Lung microvascular endothelial cell (primary cell): ENCODE data around the gene CCSER1. TPM values are rescaled to one million over a fixed set of nuclear protein-coding genes. Genes with fewer than 3 reads are reported as not detected.
"Not testable (repeated sequence)": the region's sequence is repeated elsewhere in the genome, so short reads cannot be mapped to it uniquely, and the experiment has no call there.

Experiments
- DNase-seq, 2 donors: peaks; one replicate each; pipeline versions ENCODE4 v3.0.0 to v3.0.0-alpha.2; 2010; ENCODE audit warnings: low read depth in 2 of 2
- total RNA-seq: library from RNA; depleted of rRNA; stranded (reverse); fragments of >200 nt; gene quantifications from 2 replicates; pipeline ENCODE4 v1.2.1, GENCODE V29; 2014

Gene CCSER1
- total RNA-seq, 1 donor from 2014 or later = 0.20 TPM

DNA sequence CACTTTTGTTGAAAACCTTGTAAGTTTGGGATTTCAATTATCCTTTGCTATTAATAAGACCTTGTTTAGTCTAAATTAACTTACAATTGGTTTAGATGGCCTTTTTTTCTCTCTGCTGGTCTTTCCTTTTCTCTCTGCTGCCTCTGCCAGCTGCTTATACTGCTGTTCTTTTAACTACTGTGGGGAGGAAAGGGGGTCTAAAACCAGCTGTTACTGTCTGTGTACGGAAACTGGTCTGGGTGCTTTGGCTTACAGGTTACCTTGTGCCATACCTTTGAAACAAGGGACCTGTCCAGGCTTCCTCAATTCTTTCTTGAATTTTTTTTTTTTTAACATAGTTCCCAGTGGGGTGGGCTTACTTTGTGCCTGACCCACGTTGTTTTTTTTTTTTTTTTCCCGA, 1230.8 kb downstream of the CCSER1 start:
- DNase-seq = not testable (repeated sequence)

DNA sequence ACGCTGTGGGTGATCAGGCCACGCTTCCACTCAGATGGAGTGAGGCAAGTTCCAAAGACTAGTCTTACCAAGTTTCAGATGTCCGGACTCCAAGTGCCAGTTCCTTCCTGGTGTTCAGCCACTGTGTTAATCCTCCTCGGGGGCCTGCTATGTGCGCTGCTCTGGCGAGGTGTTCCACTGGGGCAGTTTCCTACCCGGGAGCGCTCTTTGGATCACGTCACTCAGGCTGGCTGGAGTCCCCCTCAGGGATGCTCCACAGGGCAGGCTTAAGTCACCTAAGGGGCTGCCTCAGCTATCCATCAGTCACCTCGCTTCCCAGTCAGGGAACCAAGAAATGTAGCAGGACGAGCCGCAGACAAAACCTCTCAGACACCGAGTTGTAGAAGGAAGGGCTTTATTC, 1231.4 kb downstream of the CCSER1 start:
- not testable (repeated sequence) for DNase-seq

DNA sequence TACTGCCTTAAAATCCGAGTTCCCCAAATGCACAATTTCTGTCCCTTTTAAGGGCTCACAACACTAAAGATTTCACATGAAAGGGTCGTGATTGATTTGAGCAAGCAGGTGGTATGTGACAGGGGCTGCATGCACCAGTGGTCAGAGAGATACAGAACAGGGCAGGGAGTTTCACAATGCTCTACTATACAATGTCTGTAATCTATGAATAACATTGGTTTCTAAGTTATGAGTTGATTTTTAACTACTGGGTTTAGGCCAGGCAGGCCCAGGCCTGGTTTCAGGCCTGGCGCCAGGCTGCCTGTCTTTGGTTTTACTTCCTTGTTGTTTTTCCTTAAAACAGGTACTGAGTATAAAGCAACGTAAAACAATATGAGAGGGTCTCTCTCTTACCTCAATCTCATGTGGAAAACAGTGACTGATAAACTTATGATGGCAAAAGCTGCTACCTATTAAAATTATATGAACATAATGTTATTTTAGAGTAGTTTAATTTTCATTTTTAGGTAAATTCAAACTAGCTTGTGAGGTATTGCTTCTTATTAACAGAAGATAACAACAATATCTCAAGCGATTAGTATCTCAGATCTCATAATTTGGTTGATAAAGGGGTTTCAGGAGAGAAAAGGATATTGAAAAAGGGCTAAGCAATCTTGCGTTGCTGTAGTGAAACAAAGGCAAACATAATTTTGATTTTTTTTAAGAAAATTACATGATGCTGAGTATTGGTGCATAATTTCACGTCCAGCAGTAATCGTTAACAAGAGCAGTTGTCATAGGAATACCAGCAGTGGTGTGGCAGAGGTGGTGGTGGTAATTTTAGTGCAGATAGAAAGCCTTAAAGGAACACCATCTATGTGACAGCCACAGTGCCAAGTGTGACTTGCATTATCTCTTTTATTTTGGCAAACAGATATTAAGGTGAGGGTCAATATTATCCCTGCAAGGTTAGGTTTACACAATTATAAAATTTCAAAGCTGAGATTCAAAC, 1232.1 kb downstream of the CCSER1 start:
- DNase-seq = no peak

DNA sequence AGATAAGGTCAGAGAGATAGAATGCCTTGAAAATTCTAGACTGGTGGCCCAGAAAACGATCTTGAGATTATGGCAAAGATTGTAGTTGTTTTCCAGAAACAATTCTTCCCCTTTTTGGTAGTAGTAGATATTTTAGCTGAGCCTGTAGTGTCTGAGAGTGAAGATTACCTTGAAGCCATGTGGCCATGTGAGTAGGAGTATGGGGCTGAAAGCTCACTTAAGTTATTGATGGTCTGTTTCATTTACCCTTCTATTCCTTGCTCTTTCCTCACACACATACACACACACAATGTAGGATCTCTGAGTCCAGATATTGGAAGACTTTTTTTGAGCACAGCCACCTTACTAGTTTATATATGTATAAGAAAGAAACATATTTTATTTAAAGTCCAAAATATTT, 1234.9 kb downstream of the CCSER1 start:
- no peak for DNase-seq

DNA sequence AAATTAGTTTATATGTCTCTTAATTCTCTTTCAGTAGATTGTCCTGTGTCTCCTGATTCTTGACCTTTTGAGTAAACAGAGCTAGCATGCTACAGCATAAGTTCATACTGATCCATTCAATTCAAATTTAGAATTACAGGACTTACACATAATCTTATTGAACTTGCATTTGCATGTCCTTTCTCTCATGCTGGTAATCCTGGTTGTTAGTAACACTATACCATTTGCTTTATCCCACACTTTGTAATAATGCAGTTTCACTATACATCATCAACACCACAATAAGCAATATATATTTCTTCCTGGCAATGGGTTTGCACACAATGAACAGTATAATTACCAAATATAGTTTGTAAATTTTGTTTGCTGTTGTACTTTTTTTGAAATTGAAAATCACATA, 1239.4 kb downstream of the CCSER1 start:
- no peak for DNase-seq

DNA sequence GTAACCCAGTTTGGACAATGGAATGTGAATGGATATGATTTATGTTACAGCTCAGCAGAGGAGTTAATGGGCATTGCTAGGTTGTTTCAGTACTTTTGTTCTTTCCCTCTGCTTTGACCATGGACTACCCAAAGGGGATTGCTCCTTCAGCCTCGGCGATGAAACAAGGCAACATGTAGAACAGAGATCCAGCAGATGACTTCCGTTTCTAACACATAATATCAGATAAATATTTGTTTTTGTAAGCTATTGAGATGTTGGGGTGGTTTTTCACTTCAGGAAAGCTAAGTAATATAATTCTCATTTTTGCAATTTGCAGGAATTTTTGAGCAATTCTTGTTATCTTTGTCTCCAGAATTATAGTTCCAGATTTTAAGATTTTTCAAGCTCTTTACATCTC, 1241.9 kb downstream of the CCSER1 start:
- no peak for DNase-seq

DNA sequence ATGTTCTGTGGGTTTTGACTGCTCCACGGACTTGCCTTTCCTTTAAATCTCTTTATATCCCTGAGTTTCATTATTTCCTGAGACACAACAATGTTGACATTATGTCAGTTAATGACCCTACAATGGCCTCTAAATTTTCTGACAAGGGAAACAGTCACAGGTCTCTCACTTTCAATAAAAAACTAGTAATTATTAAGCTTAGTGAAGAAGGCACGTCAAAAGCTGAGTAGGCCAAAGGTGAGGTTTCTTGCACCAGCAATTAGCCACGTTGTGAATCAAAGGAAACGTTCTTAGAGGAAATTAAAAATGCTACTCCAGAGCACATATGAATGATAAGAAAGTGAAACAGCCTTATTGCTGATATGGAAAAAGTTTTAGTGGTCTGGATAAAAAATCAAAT, 1246.4 kb downstream of the CCSER1 start:
- no peak for DNase-seq

DNA sequence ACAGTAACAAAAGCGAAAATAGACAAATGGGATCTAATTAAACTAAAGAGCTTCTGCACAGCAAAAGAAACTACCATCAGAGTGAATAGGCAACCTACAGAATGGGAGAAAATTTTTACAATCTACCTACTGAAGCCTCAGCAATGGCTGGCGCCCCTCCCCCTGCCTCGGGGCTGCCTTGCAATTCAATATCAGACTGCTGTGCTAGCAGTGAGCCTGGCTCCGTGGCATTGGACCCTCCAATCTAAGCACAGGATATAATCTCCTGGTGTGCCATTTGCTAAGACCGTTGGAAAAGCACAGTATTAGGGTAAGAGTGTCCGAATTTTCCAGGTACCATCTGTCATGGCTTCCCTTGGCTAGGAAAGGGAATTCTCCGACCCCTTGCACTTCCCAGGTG, 1278.2 kb downstream of the CCSER1 start:
- not testable (repeated sequence) for DNase-seq

DNA sequence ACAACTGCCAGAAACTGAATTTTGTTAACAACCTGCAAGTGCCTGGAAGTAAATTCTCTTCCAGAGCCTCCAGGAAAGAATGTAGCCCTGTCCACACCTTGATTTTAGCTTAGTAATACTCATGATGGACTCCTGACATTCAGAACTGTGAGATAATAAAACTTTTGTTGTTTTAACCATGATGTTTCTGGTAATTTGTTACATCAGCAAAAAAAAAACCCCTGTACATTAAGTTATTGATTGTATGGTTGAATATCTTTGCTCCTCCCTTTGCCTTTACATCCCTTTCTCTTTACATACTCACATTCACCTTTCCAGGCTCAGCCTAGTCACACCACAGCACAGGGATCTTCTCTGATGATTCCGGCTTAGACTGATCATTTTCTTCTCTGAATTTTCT, 1294.8 kb downstream of the CCSER1 start:
- DNase-seq = no peak

DNA sequence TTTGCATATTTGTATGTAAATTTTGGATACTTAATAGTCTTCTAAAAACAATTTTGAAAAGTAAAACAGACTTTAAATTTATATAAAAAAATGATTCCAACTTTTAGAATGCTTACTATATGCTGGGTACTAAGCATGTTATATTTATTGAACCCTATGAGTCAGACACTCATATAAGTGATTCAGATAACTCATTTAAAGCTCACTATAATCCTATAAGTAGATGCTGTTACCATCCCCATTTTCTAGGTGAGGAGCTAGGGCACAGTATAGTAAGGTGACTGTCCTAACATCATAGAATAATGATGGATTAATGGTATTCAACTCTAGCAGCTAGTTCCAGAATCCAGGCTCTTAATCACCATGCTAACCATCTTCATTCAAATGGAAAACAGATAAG, 1299.5 kb downstream of the CCSER1 start:
- no peak for DNase-seq

DNA sequence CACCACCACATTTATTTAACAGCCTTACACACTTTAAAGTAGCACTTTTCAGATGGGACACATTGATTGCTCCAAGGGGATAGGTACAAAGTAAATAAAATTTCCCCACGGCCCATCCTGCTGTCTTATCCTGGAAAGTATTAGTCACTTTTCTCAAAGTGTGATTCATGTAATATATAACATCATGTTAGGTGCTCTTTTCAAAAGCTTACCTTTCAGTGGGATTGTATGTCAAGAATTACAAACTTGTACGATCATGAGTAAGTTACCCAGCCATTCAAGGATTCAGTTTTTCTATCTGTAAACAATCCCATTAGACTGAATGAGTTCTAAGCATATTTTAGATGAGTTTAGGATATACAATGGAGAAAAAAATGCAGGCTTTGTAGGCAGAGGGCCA, 1300.0 kb downstream of the CCSER1 start:
- no peak for DNase-seq

DNA sequence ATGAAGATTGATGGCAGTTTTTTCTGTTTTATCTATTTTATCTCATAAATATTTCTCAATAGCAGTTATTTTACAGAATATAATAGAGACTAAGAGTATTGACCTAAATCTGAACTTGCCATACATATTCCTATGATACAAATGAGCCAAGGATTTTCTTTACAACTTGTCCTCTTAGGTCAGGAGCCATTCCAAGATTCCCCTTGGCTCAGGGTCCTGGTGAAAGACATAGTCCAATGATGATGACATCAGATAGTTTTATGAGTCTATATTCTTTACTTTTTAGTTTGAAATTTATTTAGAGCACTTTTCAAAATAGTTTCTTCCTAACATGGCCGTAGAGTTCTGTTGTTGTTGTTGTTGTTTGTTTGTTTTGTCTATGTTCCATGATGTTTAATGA, 1307.4 kb downstream of the CCSER1 start:
- no peak for DNase-seq

DNA sequence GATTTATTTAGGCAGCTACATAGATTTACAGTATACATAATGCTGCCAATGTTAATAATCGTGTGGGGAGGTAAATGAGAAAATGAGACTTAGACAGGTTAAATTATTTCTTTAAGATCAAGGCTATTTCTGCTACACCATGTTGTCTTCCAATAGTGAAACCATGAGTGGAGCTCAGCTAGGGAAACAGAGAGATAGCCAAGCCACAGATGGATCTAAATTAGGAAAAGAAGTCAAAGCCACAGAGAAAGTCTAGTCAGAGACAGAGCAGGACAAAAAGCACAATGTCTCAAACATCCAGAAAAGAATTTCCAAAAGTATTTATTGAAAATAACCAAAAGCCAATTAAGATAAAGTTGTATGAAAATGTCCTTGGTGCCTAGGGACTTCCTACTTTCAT, 1309.4 kb downstream of the CCSER1 start:
- no peak for DNase-seq

DNA sequence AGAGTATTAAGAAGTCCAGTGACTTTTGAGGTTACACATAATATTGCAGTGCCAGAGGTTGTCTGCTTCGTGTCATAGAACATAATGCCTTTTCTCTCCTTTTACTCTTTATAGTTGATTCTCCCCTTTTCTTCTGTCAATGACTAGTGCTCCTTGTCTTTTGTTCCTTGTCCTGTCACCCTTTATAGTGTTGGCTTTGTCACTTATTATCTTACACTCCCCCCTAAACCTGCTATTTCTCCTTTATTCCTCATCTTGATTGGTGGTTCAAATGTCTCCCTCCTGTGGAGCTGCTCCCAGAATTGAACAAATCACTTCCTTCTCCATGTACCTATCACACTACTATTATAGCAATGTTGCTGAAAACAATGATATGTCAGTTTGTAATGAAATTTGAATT, 1320.0 kb downstream of the CCSER1 start:
- DNase-seq = no peak

DNA sequence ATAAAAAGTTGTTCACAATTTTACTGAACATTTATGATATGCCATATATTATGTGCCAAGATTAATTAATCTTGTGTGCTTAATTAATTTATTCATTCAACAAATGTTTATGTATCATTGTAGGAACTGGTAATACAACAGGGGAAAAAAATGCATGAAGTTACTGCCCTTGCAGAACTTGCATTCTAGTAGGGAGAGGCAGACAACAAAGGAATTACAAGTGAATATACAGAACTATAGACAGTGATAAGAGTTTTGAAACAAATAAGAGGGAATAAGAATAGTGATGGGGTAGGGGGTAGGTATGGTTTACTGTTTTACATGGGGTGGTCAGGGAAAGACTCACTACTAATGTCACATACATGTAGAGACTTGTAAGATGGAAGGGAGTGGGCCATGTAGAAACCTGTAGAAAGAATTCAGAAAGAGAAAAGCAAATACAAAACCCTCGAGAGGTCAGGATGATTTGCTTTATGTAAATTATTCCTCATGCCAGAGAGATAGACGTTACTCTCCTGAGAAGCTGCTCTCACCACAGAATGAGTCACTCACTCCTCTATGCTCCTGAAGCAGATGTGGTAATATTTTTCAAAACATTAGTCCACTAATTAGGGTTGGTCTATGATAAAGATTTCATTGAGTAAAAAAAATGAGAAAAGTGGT, 1321.6 kb downstream of the CCSER1 start:
- DNase-seq = no peak

DNA sequence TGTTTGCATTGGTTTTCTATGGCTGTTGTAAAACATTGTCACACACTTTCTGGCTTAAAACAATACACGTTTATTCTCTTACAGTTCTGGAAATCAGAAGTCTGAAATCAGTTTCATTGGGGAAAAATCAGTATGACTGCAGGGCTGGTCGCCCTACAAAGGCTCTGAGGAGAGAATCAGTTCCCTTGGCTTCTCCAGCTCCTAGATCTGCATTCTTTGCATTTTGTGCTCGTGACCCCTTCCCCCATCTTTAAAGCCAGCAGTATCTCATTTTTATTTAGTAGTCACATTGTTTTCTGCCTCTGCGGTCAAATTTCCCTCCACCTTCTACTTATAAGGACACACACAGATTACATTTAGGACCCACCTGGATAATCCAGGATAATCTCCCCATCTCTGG, 1326.9 kb downstream of the CCSER1 start:
- DNase-seq = no peak

DNA sequence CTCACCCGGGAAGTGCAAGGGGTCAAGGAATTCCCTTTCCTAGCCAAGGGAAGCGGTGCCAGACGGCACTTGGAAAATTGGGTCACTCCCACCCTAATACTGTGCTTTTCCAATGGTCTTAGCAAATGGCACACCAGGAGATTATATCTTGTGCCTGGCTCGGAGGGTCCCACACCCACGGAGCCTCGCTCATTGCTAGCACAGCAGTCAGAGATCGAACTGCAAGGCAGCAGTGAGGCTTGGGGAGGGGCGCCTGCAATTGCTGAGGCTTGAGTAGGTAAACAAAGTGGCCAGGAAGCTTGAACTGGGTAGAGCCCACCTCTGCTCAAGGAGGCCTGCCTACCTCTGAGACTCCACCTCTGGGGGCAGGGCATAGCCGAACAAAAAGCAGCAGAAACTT, 1335.4 kb downstream of the CCSER1 start:
- not testable (repeated sequence) for DNase-seq

DNA sequence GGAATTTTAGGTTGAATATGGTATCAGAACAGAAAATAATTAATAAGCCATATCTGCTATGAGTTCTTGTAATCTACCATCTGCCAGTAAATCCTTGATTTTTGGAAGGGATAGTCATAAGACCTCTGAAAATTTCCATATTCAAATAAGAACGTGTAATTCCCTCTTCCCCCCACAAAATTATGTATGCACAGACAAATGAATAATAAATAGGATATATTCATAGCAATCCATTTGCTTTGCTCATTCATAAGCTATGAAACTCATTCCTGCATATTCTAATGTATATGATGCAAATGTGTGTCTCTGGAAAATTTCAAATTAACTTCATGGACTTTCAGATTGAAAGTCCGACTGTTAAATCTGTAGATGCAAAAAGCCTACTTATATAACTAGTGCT, 1343.5 kb downstream of the CCSER1 start:
- no peak for DNase-seq

DNA sequence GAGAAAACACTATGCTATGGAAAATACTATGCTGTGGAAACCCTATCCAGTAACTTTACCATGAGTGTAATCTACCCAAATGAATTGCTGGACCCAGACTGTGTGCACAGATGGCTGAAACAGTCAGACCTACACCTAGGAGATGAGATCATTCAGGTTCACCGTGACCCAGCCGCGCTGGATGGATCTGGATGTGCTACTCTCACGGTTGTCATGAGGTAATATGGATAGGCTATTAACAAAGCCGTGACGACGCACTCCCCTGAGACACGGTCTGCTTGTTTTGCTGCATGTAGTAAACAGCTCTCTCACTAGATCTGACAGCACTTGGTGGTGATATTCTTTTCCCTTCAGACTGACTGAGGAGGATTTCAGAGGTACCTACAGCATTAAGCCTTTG, 1344.1 kb downstream of the CCSER1 start:
- no peak for DNase-seq

DNA sequence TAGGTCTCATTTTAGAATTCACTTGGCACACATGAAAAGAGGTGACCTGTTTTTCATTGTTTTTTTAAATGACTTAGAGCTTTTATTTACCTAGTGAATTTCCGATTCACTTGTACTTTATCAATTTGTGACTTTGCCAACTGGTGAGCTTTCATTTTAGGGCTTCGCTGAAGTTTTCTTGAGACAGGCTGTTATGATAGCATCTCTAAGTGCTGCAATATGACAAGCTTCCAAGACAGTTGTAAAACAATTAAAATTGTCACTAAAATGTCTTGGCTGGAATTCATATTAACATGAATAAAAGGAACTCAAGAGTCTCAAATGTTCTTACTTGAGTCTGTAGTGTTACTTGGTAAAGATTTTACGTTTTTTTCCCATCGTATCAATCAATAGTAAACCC, 1344.9 kb downstream of the CCSER1 start:
- DNase-seq = no peak

DNA sequence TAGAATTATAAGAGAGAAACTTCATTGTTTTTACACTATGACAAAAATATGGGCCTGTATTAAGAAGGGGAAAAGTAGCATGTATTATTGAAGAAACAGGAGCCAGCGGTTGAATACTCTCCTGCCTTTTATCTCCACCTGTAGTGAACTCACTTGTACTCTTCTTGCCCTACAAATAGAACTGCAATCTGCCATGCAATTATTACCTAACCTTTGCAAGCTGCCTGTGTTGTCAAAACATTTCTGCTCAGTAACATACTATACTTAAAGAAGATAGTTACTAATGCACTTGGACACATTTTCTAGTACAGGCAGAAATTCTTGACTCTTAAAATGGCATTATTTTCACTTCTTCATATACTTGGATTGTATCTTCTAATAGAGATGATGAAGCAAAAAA, 1358.2 kb downstream of the CCSER1 start:
- no peak for DNase-seq

DNA sequence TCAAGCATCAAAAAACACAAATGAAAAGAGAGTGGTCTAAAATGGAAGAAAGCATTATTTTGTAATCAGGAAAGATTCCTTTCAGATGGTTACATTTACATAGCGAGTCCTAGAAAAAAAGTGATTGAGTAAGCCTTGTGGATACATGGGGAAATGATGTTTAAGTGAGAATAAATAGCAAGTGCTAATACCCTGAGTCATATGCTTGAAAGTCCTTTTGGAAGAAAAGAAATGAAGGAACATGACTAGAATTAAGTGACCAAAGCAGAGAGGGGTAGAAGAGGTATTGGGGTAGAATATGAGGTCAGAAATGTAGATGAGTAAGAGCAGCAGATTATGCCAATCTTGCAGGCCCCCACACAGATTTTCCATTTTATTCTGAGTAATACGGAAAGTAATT, 1361.8 kb downstream of the CCSER1 start:
- no peak for DNase-seq

DNA sequence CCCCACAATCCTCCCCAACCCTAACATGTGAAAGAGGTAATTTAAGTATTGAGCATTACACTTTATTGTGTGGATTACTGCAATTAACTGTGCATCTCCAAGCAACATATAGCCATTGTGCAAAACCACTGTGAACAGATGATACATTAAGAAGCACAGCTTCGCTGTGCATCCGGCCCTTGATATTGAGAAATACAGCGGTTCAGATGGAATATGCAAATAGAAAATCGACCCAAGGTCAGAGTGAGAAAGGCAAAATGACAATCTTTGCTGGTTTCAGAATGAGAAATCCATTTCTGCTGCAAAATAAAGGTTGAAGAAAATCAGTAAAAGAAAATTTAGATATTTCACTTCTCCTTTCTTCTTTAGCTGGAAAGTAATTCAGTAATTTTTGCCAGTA, 1370.7 kb downstream of the CCSER1 start:
- no peak for DNase-seq
